ENCODE measurements around the gene TEX261. TPM values are rescaled to one million over a fixed set of nuclear protein-coding genes. Genes with fewer than 3 reads are reported as not detected.

TEX261 gene
- total RNA-seq, 1 donor from 2014 or later = 22.2 TPM

- DNase-seq (ENCODE audit: low read depth in 2 of 2) = no peak
Observed at GRCh38 chr2:70937866-70938585, 56.6 kb downstream of the TEX261 start.

- no peak for DNase-seq (ENCODE audit: low read depth in 2 of 2)
Observed at GRCh38 chr2:70936979-70937811, 57.5 kb downstream of the TEX261 start.

DNA sequence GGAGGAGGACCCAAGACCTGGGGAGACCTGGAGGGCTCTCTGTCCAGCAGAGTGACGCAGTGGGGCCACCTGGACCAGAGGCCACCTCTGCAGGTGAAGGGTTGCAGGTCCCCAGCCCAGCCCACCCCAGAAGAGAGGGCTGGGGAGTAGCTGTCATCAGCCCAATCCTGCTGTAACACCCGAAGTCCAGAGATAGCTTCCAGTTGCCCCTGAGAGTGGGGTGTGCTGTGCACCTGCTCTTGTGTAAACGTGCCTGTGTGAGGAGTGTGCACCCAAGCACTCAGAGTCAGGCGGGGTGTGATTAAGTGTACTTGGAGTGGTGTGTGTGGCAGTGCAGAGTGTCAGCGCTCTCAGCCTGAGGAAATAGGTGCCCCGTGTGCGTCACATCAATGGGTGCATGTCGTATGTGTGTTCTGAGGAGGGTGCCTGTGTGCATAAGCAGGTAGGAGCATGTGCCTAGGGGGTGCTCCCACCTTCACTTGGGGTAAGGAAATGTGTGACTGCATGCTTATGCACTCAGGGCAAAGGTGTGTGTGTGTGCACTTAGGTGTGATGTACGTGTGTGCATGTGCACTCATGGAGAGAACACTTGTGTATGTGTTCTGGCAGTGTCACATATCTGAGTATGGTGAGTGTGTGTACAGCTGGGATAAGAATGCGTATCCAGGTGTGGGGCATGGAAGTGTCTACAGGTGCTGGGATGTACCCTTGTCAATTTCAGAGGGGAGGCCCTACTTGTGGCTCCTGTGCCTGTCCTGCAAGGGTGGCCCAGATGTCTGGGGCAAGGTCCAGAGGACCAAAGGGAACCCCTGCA is 58.3 kb downstream of the TEX261 start:
- DNase-seq (ENCODE audit: low read depth in 2 of 2) = no peak

Other genes starting within 250 kb of the TEX261 start
- 8.0 and 23.4 TPM in 2 replicates for gene ADD2, start 226.7 kb downstream of the TEX261 start, total RNA-seq
- 0.13 TPM in 1 of 2 replicates, not detected in the other for gene FIGLA, start 204.2 kb downstream of the TEX261 start, total RNA-seq
- gene CLEC4F, start 174.3 kb downstream of the TEX261 start, total RNA-seq = 0.13 TPM in 2 replicates
- gene CD207, start 159.1 kb downstream of the TEX261 start, total RNA-seq = under 0.01 TPM in 2 replicates
- gene VAX2, start 94.3 kb downstream of the TEX261 start, total RNA-seq = not detected in 2 replicates
- 0.25 TPM in 1 of 2 replicates, not detected in the other for gene ATP6V1B1, start 59.0 kb downstream of the TEX261 start, total RNA-seq
- 0.13 and 0.38 TPM in 2 replicates for gene ANKRD53, start 16.2 kb downstream of the TEX261 start, total RNA-seq
- gene NAGK, start 73.8 kb upstream of the TEX261 start, total RNA-seq = 51.0 and 72.4 TPM in 2 replicates
- 9.8 and 10.9 TPM in 2 replicates for gene MCEE, start 135.4 kb upstream of the TEX261 start, total RNA-seq
- 10.6 and 11.7 TPM in 2 replicates for gene MPHOSPH10, start 135.8 kb upstream of the TEX261 start, total RNA-seq
- 1.0 and 1.3 TPM in 2 replicates for gene PAIP2B, start 232.2 kb upstream of the TEX261 start, total RNA-seq